ENCODE measurements around the gene FGB.
"Not testable (repeated sequence)": the region's sequence is repeated elsewhere in the genome, so short reads cannot be mapped to it uniquely, and the experiment has no call there.

The FGB gene

DNA sequence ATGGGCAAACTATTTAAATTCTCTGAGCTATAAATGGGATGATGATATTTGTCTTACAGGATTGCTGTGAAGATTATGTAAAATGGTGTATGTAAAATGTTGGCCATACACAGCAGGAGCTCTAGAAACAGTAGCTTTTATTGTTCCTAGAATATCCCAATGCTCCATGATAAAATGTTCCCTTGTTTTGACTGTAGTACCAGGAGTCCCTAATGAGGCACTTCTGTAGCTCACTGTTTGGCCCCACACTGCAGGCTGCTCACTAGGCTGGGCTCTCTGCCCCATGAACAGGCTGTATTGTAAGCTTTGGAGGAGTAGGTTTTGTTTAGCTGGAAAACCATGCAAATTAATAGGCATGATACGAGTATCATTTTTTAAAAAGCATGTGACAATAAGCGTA, 31.1 kb downstream of the FGB start:
- H3K4me3 ChIP-seq (ENCODE audit: low read depth, low read length): no peak overlapping the region
- TF ChIP-seq MYC (IDR thresholded peaks at IDR 0.05; ENCODE audit: low read depth, low read length) (no peak), POLR2A (IDR thresholded peaks at IDR 0.05; ENCODE audit: extremely low read depth, insufficient read length) (no peak)
- TF ChIP-seq, protein P1, sequence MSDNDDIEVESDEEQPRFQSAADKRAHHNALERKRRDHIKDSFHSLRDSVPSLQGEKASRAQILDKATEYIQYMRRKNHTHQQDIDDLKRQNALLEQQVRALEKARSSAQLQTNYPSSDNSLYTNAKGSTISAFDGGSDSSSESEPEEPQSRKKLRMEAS (IDR thresholded peaks at IDR 0.05; ENCODE audit: low read depth, low read length): no peak
- TF ChIP-seq, protein P2, sequence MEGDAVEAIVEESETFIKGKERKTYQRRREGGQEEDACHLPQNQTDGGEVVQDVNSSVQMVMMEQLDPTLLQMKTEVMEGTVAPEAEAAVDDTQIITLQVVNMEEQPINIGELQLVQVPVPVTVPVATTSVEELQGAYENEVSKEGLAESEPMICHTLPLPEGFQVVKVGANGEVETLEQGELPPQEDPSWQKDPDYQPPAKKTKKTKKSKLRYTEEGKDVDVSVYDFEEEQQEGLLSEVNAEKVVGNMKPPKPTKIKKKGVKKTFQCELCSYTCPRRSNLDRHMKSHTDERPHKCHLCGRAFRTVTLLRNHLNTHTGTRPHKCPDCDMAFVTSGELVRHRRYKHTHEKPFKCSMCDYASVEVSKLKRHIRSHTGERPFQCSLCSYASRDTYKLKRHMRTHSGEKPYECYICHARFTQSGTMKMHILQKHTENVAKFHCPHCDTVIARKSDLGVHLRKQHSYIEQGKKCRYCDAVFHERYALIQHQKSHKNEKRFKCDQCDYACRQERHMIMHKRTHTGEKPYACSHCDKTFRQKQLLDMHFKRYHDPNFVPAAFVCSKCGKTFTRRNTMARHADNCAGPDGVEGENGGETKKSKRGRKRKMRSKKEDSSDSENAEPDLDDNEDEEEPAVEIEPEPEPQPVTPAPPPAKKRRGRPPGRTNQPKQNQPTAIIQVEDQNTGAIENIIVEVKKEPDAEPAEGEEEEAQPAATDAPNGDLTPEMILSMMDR (IDR thresholded peaks at IDR 0.05; ENCODE audit: low read depth, low read length): no peak
- DNase-seq (ENCODE audit: low read depth): no peak

DNA sequence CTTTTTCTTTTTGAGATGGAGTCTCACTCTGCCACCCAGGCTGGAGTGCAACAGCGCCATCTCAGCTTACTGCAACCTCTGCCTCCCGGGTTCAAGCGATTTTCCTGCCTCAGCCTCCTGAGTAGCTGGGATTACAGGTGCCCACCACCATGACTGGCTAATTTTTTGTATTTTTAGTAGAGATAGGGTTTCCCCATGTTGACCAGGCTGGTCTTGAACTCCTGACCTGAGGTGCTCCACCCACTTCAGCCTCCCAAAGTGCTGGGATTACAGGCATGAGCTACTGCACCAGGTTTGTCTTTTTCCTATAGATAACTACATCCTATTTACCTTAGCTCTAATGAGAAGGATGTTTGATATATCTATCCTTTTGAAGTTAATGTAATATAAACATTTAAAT, 31.5 kb downstream of the FGB start:
- DNase-seq (ENCODE audit: low read depth); H3K4me3 ChIP-seq (ENCODE audit: low read depth, low read length): not testable (repeated sequence)

DNA sequence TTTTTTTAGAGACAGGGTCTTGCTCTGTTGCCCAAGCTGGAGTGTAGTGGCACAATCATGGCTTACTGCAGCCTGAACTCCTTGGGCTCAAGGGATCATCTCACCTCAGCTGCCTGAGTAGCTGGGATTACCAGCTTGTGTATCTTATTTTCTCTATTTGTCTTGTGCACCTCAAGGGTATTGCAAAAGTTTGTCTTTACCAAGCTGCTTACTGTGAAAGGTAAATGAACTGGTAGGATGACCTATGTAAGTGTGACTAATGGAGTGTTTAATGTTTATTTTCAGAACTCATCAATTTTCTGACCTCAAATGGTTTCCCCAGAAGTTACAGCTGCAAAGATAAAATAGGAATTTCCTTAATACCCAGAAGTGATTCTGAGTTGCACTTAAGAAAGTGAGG, 33.0 kb downstream of the FGB start:
- no peak for DNase-seq (ENCODE audit: low read depth)
- TF ChIP-seq POLR2A (IDR thresholded peaks at IDR 0.05; ENCODE audit: extremely low read depth, insufficient read length) (no peak), MYC (IDR thresholded peaks at IDR 0.05; ENCODE audit: low read depth, low read length) (no peak)
- TF ChIP-seq, protein P1 (IDR thresholded peaks at IDR 0.05; ENCODE audit: low read depth, low read length): no peak
- TF ChIP-seq, protein P2 (IDR thresholded peaks at IDR 0.05; ENCODE audit: low read depth, low read length): no peak
- H3K4me3 ChIP-seq (ENCODE audit: low read depth, low read length): no peak overlapping the region

DNA sequence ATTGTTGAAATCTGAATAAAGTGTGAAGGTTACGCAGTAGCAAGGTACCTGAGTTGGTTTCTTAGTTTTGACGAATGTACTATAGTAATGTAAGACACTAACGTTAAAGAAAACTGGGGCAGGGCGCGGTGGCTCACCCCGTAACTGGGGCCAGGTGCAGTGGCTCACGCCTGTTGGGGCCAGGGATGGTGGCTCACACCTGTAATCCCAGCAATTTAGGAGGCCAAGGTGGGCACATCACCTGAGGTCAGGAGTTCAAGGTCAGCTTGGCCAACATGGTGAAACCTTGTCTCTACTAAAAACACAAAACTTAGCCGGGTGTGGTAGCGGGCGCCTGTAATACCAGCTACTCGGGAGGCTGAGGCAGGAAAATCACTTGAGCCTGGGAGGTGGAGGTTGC, 34.5 kb downstream of the FGB start:
- not testable (repeated sequence) for DNase-seq (ENCODE audit: low read depth); H3K4me3 ChIP-seq (ENCODE audit: low read depth, low read length)

DNA sequence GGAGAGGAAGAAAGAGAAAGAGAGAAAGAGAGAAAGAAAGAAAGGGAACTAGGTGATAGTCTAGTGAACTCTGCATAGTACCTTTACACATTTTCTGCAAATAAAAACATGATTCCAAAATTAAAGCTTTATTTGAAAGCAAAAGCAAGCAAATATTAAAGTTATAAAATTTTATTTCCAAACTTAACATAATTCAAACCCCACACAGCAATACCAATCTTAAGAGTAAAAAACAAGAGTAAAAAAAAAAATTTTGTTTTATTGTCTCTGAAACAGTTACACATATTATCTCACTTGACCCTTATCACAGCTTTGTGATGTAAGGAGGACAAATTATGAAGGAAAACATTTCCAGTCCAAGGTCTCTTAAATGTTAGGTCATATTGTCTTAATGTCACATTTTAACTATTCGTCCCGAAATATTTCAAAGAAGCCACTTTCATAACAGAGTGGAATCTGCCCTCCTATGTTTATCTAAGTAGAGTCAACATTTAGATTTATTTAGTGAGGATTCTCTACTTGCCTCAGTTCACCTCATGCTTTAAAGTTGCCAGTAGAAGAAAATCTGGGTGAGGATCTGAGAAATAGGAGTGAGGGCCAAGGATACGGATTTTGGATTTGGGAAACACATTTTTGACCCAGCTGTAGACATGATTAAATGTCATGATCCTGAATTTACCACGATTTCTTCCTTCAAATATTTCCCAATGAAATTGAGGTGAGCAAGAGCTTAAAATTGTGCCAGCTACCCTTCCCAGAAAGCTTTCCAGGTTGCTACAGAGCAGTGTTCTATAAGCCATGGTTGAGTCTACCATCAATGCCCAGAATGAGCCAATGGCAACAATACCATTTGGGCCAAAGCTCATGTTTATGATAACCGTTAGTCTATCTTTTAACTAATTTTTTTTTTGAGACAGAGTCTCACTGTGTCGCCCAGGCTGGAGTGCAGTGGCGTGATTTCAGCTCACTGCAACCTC, 35.3 kb downstream of the FGB start:
- no peak for DNase-seq (ENCODE audit: low read depth)
- TF ChIP-seq, protein P1 (IDR thresholded peaks at IDR 0.05; ENCODE audit: low read depth, low read length): no peak
- TF ChIP-seq POLR2A (IDR thresholded peaks at IDR 0.05; ENCODE audit: extremely low read depth, insufficient read length): no peak
- TF ChIP-seq, protein P2 (IDR thresholded peaks at IDR 0.05; ENCODE audit: low read depth, low read length): no peak
- no peak for TF ChIP-seq MYC (IDR thresholded peaks at IDR 0.05; ENCODE audit: low read depth, low read length)
- no peak overlapping the region for H3K4me3 ChIP-seq (ENCODE audit: low read depth, low read length)

DNA sequence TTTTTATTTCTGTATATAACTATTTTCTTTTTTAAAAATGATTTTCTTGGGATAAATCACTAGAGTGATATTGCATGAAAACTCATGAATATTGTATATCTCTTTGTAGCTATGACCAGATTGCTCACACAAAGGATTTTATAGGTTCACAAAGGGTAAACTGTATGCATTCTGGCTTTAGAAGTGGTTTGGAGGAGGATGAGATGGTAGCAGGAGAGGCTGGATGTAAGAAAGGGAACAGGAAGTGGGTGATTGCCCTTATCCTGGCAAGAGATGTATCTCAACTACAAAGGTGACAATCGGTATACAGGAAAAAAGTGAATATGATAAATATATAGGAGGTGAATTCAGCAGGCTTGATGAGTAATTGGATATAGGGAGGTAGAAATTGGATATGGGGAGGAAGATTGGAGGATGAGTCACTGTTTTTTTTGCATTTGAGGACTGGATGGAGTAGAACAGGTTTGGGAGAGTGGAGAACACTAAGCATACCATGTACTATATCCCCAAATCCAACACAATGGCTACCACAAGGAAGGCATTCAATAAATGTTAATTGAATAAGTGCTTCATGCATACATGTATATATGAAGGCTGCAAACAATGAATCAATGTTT, 39.7 kb downstream of the FGB start:
- no peak for DNase-seq (ENCODE audit: low read depth)
- TF ChIP-seq, protein P1 (IDR thresholded peaks at IDR 0.05; ENCODE audit: low read depth, low read length): no peak
- TF ChIP-seq MYC (IDR thresholded peaks at IDR 0.05; ENCODE audit: low read depth, low read length) (no peak), POLR2A (IDR thresholded peaks at IDR 0.05; ENCODE audit: extremely low read depth, insufficient read length) (no peak)
- TF ChIP-seq, protein P2 (IDR thresholded peaks at IDR 0.05; ENCODE audit: low read depth, low read length): no peak

More for the DNA sequence above, 39.7 kb downstream of the FGB start:
- H3K4me3 ChIP-seq (ENCODE audit: low read depth, low read length): no peak overlapping the region
